HEK293 (cell line): ENCODE data around the gene TNFSF10.

Source experiments
- ATF2 ChIP-seq: fragments of 450-650 bp; formaldehyde crosslinking; IDR thresholded peaks from 2 replicates; pipeline ENCODE4 v1.5.1; 2016; ENCODE audit warnings: missing biosample characterization, missing genetic modification characterization, low read depth
- CTCF ChIP-seq: fragments of 450-650 bp; formaldehyde crosslinking; IDR thresholded peaks from 2 replicates; pipeline ENCODE4 v1.5.1; 2016; ENCODE audit warnings: missing biosample characterization, missing genetic modification characterization
- SCRT1 ChIP-seq: fragments of 450-650 bp; formaldehyde crosslinking; IDR thresholded peaks from 2 replicates; pipeline ENCODE4 v1.5.1; 2016; ENCODE audit warnings: missing biosample characterization, missing genetic modification characterization, borderline replicate concordance
- ZBTB48 ChIP-seq: fragments of 450-650 bp; formaldehyde crosslinking; IDR thresholded peaks from 2 replicates; pipeline ENCODE4 v1.5.1; 2016; ENCODE audit warnings: missing biosample characterization, missing genetic modification characterization
- ZNF174 ChIP-seq: fragments of 450-650 bp; formaldehyde crosslinking; IDR thresholded peaks from 2 replicates; pipeline ENCODE4 v1.5.0; 2017; ENCODE audit warnings: missing biosample characterization, mild to moderate bottlenecking, missing genetic modification characterization
- ZNF184 ChIP-seq: fragments of 450-650 bp; IDR thresholded peaks from 2 replicates; pipeline ENCODE4 v1.5.1; 2018; ENCODE audit warnings: missing biosample characterization, mild to moderate bottlenecking, missing genetic modification characterization
- ZNF350 ChIP-seq: fragments of 450-650 bp; formaldehyde crosslinking; IDR thresholded peaks from 2 replicates; pipeline ENCODE4 v1.5.0; 2017; ENCODE audit warnings: missing biosample characterization, mild to moderate bottlenecking, missing genetic modification characterization
- ZNF416 ChIP-seq: fragments of 450-650 bp; formaldehyde crosslinking; IDR thresholded peaks from 2 replicates; pipeline ENCODE4 v1.5.1; 2016; ENCODE audit warnings: missing biosample characterization, missing genetic modification characterization
- ZNF513 ChIP-seq: fragments of 450-650 bp; IDR thresholded peaks from 2 replicates; pipeline ENCODE4 v1.5.1; 2018; ENCODE audit warnings: missing biosample characterization, missing genetic modification characterization
- ZNF610 ChIP-seq: fragments of 450-650 bp; formaldehyde crosslinking; IDR thresholded peaks from 2 replicates; pipeline ENCODE4 v1.5.1; 2016; ENCODE audit warnings: missing biosample characterization, missing genetic modification characterization, borderline replicate concordance
- ZNF623 ChIP-seq: fragments of 450-650 bp; formaldehyde crosslinking; IDR thresholded peaks from 2 replicates; pipeline ENCODE4 v1.5.1; 2016; ENCODE audit warnings: missing biosample characterization, missing genetic modification characterization
- ZNF777 ChIP-seq: fragments of 450-650 bp; formaldehyde crosslinking; IDR thresholded peaks from 2 replicates; pipeline ENCODE4 v1.5.1; 2017; ENCODE audit warnings: missing biosample characterization, missing genetic modification characterization, borderline replicate concordance
- TF ChIP-seq, protein P1 (sequence below): fragments of 450-650 bp; formaldehyde crosslinking; IDR thresholded peaks from 2 replicates; pipeline ENCODE4 v1.5.1; 2016; ENCODE audit warnings: missing biosample characterization, missing genetic modification characterization, borderline replicate concordance
- TF ChIP-seq, protein P2 (sequence below): fragments of 450-650 bp; formaldehyde crosslinking; IDR thresholded peaks from 2 replicates; pipeline ENCODE4 v1.5.1; 2016; ENCODE audit warnings: missing biosample characterization, missing genetic modification characterization

GRCh38 chr3:172564499-172564898 is 41.3 kb upstream of the TNFSF10 start:
- no peak for TF ChIP-seq CTCF (tag by site-specific recombination)
- TF ChIP-seq ATF2 (tag by site-specific recombination) = no peak
- TF ChIP-seq ZNF184 (tag by site-specific recombination) = no peak
- TF ChIP-seq ZNF777 (tag by site-specific recombination) = no peak
- TF ChIP-seq, protein P1, sequence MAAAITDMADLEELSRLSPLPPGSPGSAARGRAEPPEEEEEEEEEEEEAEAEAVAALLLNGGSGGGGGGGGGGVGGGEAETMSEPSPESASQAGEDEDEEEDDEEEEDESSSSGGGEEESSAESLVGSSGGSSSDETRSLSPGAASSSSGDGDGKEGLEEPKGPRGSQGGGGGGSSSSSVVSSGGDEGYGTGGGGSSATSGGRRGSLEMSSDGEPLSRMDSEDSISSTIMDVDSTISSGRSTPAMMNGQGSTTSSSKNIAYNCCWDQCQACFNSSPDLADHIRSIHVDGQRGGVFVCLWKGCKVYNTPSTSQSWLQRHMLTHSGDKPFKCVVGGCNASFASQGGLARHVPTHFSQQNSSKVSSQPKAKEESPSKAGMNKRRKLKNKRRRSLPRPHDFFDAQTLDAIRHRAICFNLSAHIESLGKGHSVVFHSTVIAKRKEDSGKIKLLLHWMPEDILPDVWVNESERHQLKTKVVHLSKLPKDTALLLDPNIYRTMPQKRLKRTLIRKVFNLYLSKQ = no peak
- TF ChIP-seq ZNF513 (tag by site-specific recombination) = no peak
- no peak for TF ChIP-seq ZNF623
- TF ChIP-seq, protein P2, sequence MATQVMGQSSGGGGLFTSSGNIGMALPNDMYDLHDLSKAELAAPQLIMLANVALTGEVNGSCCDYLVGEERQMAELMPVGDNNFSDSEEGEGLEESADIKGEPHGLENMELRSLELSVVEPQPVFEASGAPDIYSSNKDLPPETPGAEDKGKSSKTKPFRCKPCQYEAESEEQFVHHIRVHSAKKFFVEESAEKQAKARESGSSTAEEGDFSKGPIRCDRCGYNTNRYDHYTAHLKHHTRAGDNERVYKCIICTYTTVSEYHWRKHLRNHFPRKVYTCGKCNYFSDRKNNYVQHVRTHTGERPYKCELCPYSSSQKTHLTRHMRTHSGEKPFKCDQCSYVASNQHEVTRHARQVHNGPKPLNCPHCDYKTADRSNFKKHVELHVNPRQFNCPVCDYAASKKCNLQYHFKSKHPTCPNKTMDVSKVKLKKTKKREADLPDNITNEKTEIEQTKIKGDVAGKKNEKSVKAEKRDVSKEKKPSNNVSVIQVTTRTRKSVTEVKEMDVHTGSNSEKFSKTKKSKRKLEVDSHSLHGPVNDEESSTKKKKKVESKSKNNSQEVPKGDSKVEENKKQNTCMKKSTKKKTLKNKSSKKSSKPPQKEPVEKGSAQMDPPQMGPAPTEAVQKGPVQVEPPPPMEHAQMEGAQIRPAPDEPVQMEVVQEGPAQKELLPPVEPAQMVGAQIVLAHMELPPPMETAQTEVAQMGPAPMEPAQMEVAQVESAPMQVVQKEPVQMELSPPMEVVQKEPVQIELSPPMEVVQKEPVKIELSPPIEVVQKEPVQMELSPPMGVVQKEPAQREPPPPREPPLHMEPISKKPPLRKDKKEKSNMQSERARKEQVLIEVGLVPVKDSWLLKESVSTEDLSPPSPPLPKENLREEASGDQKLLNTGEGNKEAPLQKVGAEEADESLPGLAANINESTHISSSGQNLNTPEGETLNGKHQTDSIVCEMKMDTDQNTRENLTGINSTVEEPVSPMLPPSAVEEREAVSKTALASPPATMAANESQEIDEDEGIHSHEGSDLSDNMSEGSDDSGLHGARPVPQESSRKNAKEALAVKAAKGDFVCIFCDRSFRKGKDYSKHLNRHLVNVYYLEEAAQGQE (tag by site-specific recombination) = no peak
- TF ChIP-seq ZNF610 = no peak
- no peak for TF ChIP-seq ZBTB48 (tag by site-specific recombination)
- TF ChIP-seq ZNF174 = no peak
- no peak for TF ChIP-seq ZNF350 (tag by site-specific recombination)
- TF ChIP-seq ZNF416 (tag by site-specific recombination) = no peak
- no peak for TF ChIP-seq SCRT1 (tag by site-specific recombination)
